ENCODE results near the gene PRELID2.

DNA sequence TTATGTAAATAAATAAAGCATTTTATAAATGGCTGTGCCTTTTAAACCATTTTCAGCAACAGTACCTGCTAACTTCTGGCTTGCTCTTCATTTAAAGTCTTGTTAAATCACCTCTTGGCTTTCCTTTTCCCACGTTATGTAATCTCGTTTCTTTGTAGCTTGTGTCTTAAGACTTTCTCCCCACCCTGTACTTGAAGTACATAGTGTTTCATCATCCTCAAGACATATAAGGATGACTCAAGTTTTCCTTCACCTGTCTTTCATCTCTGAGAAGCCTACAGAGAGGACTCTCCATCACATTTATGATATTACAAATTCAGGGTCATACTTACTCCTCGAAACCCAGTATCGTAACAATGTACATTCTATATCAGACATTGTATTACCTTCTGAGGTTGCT lies 33.9 kb downstream of the PRELID2 start:
- no peak for TF ChIP-seq ZNF274 (IDR thresholded peaks at IDR 0.05; ENCODE audit: low read depth, low read length)
- TF ChIP-seq SUZ12 (IDR thresholded peaks at IDR 0.05; ENCODE audit: extremely low read depth, insufficient read depth, insufficient read length): no peak
